RWPE1 (cell line): Measurements from ENCODE around the gene LEF1.

Experiments
- CTCF ChIA-PET: fragments of 350-600 bp; sonication (Branson Sonifier 250); formaldehyde crosslinking; extraction: SDS; loops from one replicate; lab custom pipeline; 2021; lab: Yijun Ruan, JAX
- POLR2A ChIA-PET: fragments of 400-600 bp; formaldehyde crosslinking; extraction: SDS; loops from one replicate; lab custom pipeline; 2020; ENCODE audit warnings: antibody characterized with exemption; ENCODE audit not compliant: low non-redundant PET; lab: Yijun Ruan, JAX
- DNase-seq: peaks from one replicate; pipeline ENCODE4 v3.0.0; 2012; ENCODE audit warnings: low spot score
- H3K27ac ChIP-seq: fragments of 450-650 bp; 2 replicates; pipeline ENCODE4 v1.5.1; 2017
- CTCF ChIP-seq: fragments of 450-650 bp; conservative IDR thresholded peaks from 2 replicates; pipeline ENCODE4 v1.5.1; 2017; ENCODE audit warnings: low read depth, mild to moderate bottlenecking

LEF1 gene

GRCh38 chr4:108168671-108169523 is at the start of gene LEF1:
Gene LEF1, minus strand, starts transcription at chr4:108168932. Its CDS starts 1,165 bp downstream, at chr4:108167767.
- no peak for DNase-seq
- TF ChIP-seq CTCF, result no peak
- H3K27ac ChIP-seq, result no peak within 1 kb of the TSS
- POLR2A ChIA-PET, result no interaction called here
- CTCF ChIA-PET, result interaction anchor here (0.5 kb wide), 1 partner anchor 173 kb away, joined by 4 read pairs; no protein-coding TSS in a partner anchor

- no peak for TF ChIP-seq CTCF
- ChIA-PET POLR2A (no interaction called here), CTCF (no interaction called here)
- no peak for DNase-seq
- no peak overlapping the region for H3K27ac ChIP-seq
Measured at GRCh38 chr4:108216510-108216909, 47.8 kb upstream of the LEF1 start.

GRCh38 chr4:108215055-108215454 is 46.3 kb upstream of the LEF1 start:
- no peak for TF ChIP-seq CTCF
- H3K27ac ChIP-seq, result no peak overlapping the region
- ChIA-PET POLR2A (no interaction called here), CTCF (no interaction called here)
- no peak for DNase-seq

- H3K27ac ChIP-seq, result no peak overlapping the region
- ChIA-PET POLR2A (no interaction called here), CTCF (no interaction called here)
- no peak for DNase-seq
- no peak for TF ChIP-seq CTCF
Measured at GRCh38 chr4:108213723-108214122, 45.0 kb upstream of the LEF1 start.

- POLR2A ChIA-PET, result no interaction called here
- CTCF ChIA-PET, result no interaction called here
- TF ChIP-seq CTCF, result no peak
- no peak overlapping the region for H3K27ac ChIP-seq
- DNase-seq, result no peak
Measured at GRCh38 chr4:108213308-108213707, 44.6 kb upstream of the LEF1 start.

- ChIA-PET POLR2A (no interaction called here), CTCF (interaction anchor here (0.5 kb wide), 1 partner anchor 74 kb away, joined by 3 read pairs; no protein-coding TSS in a partner anchor)
- TF ChIP-seq CTCF, result no peak
- H3K27ac ChIP-seq, result no peak overlapping the region
- peak; percentile 21 for DNase-seq
Measured at GRCh38 chr4:108210989-108211835, 42.5 kb upstream of the LEF1 start.
